Measurements from ENCODE around the gene TFB1M. TPM values are rescaled to one million over a fixed set of nuclear protein-coding genes. Genes with fewer than 3 reads are reported as not detected.
"Not testable (repeated sequence)": the region's sequence is repeated elsewhere in the genome, so short reads cannot be mapped to it uniquely, and the experiment has no call there.

TFB1M gene
- 10 to 100 TPM; 45.0 to 46.3 TPM for total RNA-seq

DNA sequence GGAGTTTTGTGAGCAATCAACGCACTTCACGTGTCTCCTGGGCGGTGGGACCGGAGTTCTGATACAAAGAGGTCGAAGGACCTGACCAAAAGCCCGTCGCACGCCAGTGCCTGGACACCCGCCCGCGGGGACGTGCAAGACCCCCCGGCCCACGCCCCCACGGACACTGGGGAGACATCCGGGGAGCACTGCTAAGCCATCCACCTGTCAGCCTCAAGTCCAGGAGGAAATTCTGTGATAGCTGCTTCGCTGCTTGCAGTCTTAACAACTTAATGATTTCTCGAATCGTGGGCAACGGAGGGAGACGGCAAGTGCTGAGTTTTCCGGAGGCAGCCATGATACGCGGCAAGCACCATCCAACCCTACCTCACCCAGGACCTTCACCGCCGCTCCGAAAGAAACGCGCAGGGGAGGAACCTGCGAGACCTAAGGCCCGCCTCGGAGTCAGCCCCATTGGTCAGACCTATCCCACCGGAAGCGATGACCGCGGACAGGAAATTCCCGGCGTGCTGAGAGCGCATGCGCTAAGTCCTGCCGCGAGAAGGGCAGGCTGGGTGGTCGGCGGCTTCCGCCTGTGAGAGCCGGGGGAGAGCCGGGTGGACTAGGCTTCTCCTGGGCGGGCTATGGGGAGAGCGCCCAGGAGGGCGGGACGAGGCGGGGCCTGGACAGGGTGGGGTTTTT lies at the start of gene TFB1M:
TFB1M (minus strand) TSS at position 393 of the 681 bp plus-strand sequence; CDS start at position 337, 56 bp downstream.
- POLR2A ChIA-PET, result no interaction called here

DNA sequence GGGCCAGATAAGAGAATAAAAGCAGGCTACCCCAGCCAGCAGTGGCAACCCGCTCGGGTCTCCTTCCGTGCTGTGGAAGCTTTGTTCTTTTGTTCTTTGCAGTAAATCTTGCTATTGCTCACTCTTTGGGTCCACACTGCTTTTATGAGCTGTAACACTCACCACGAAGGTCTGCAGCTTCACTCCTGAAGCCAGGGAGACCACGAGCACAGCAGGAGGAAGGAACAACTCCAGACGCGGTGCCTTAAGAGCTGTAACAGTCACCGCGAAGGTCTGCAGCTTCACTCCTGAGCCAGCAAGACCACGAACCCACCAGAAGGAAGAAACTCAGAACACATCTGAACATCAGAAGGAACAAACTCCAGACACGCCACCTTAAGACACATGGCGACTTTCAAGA lies 49.7 kb upstream of the TFB1M start:
- POLR2A ChIA-PET, CTCF ChIA-PET: not testable (repeated sequence)

More for the DNA sequence above, at the start of gene TFB1M:
- CTCF ChIA-PET, result interaction anchor here (1.0 kb wide), 1 partner anchor 218 kb away, joined by 3 read pairs; no protein-coding TSS in a partner anchor

DNA sequence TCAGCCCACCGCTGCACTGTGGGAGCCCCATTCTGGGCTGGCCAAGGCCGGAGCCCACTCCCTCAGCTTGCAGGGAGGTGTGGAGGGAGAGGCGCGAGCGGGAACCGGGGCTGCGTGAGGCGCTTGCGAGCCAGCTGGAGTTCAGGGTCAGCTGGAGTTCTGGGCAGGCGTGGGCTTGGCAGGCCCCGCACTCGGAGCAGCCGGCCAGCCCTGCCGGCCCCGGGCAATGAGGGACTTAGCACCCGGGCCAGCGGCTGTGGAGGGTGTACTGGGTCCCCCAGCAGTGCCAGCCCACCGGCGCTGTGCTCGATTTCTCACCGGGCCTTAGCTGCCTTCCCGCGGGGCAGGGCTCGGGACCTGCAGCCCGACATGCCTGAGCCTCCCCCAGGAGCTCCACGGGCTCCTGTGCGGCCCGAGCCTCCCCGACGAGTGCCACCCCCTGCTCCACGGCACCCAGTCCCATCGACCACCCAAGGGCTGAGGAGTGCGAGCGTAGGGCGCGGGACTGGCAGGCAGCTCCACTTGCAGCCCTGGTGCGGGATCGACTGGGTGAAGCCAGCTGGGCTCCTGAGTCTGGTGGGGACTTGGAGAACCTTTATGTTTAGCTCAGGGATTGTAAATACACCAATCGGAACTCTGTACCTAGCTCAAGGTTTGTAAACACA lies 48.8 kb upstream of the TFB1M start:
- CTCF ChIA-PET, result interaction anchor here (0.7 kb wide), 1 partner anchor 39 kb away, joined by 4 read pairs; no protein-coding TSS in a partner anchor
- POLR2A ChIA-PET, result not testable (repeated sequence)

DNA sequence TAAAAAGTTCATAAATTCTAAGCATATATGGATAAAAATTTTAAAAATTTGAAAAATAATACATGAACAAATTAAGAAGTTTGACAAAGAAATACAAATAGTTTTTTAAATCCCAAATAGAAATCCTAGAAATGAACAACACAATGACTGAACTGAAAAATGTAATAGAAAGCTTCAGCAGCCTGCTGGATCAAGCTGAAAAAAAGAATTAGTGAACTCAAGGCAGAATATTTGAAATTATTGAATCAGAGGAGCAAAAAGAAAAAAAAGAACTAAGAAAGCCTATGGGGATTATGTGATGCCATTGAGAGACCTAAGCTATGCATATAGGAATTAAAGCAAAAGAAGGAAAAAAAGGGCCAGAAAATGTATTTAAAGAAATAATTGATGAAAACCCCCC lies 39.9 kb upstream of the TFB1M start:
- CTCF ChIA-PET, result no interaction called here
- POLR2A ChIA-PET, result no interaction called here

DNA sequence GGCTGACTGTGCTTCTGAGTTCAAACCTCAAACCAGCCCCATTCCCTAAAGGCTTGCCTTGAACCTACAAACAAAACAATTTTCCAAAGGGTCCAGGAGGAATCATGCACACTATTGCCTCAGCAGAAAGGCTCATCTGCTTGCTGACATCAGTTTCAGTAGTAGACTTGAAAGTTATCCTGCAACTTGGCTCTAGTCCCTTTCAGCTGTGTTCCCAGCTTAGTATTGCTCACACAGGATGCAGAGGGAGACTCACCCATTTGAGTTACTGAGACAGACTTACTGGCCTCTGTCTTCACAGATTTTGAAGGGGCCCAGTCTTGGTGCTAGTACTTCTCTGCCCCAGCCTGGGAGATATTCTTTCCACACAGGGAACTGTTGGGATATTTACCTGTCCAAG lies 38.5 kb upstream of the TFB1M start:
- CTCF ChIA-PET, result no interaction called here
- POLR2A ChIA-PET, result no interaction called here

DNA sequence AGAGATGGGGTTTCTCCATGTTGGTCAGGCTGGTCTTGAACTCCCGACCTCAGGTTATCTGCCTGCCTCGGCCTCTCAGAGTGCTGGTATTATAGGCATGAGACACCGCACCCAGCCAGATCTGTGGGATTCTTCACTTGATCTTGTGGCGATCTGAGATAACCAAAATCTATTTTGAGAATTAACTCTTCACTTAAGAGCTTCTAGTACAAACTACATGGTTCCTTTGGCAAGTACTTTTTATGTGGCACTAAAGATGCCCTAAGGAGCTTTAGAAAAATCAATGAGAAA lies 37.8 kb upstream of the TFB1M start:
- CTCF ChIA-PET, result no interaction called here
- POLR2A ChIA-PET, result no interaction called here

DNA sequence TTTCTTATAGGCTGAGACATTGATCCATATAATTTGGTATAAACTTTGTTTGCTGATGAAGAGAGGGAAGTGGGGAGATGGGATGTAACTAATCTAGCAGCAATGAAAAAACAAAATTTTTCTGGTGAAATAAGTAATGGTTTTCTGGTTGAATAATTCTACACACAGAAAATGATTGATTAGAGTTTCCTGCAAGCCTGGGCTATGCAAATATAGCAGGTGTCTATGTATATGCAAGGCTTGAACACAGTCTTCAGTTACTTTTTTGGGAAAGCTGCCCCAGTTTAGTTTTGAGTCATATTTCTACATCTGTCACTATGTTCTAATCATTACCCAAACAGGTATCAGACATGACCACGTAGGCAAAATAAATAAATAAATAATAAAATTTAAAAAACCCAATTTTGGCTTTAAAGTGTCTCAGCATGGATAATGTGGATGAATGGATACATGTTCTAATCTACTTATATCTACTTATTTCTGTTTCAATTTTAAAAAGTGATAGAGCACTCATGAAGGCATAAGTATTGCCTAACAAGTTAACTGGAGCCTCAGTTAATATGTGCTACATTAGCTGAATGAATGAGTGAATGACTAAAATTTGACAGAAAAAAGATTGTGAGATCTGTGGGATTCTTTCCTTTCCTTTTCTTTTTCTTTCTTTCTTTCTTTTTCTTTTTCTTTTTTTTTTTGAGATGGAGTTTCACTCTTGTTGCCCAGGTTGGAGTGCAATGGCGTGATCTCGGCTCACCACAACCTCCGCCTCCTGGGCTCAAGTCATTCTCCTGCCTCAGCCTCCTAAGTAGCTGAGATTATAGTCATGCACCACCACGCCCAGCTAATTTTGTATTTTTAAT lies 37.2 kb upstream of the TFB1M start:
- ChIA-PET POLR2A (no interaction called here), CTCF (no interaction called here)

DNA sequence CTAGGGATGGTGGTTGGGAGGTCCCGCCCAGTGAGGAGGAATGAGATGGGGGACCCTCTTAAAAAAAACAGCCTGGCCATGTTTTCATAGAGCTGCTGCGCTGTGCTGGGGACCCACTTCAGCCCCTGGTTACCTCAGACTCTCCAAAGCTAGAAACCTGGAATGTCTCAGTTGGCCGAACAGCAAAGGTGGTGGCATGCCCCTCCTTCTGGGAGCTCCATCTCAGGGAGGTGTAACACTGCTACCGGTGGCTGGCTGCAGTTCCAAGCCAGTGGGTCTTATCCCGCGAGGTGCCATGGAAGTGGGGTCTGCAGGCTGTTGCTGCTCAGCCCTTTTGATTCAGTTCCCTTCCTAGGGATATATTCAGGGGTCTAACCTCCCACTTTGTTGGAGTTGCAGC lies 35.7 kb upstream of the TFB1M start:
- POLR2A ChIA-PET, result no interaction called here
- CTCF ChIA-PET, result no interaction called here

DNA sequence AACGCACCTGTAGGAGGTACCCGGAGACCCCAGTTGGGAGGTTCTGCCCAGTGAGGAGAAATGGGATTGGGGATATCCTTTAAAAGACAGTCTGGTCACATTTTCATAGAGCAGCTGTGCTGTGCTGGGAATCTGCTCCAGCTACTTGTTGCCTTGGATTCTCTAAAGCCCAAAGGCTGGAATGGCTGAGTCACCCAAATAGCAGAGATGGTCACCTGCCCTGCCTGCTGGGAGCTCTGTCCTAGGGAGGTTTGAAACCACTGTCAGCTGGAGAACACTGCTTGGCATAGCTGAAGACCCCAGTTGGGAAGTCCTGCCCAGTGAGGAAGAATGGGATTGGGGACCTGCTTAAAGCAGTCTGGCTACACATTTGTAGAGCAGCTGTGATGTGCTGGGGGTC lies 34.8 kb upstream of the TFB1M start:
- ChIA-PET POLR2A (no interaction called here), CTCF (no interaction called here)

DNA sequence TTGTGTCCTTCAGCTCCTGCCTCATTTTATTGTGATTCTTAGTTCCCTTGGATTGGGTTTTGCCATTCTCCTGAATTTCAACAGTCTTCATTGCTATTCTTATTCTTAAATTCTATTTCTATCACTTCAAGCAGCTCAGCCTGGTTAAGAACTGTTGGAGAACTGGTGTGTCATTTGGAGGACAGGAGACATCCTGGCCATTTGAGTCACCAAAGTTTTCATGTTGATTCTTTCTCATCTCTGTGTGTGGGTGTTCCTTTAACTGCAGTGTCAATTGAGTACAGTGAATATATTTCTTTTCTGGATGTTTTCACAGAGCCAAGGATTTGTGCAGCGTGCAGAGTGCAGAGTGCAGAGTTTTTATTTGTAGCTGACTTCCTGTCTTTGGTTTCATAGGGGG lies 33.5 kb upstream of the TFB1M start:
- POLR2A ChIA-PET, result no interaction called here
- CTCF ChIA-PET, result no interaction called here

DNA sequence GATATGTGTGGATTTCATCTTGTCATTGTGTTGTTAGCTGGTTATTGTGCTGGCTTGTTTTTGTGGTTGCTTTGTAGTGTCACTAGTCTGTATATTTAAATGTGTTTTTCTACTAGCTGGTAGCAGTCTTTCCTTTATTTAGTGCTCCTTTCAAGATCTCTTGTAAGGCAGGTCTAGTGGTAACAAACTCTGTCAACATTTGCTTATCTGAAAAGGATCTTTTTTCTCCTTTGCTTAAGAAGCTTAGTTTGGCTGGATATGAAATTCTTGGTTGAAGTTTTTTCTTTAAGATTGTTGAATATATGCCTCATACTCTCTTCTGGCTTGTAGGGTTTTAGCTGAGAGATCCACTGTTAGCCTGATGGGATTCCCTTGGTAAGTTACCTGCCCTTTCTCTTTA lies 32.7 kb upstream of the TFB1M start:
- POLR2A ChIA-PET, result no interaction called here
- CTCF ChIA-PET, result no interaction called here

DNA sequence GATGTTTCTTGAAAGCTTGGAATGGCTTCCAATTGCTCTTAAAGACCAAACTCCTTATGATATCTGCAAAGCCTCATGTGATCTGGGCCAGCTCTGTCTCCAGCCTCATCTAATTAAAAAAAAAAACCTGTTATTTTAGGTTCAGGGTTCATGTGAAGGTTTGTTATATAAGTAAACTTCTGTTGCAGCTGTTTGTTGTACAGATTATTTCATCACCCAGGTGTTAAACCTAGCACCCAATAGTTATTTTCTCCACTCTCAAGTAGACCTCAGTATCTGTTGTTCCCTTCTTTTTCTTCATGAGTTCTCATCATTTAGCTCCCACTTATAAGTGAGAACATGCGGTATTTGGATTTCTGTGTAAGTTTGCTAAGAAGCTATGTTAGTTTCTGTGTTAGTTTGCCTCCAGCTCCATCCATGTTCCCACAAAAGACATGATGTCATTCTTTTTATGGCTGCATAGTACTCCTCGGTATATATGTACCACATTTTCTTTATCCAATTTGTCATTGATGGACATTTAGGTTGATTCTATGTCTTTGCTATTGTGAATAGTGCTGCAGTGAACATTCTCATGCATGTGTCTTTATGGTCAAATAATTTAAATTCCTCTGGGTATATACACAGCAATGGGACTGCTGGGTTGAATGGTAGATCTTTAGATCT lies 30.2 kb upstream of the TFB1M start:
- POLR2A ChIA-PET, result no interaction called here
- CTCF ChIA-PET, result no interaction called here

DNA sequence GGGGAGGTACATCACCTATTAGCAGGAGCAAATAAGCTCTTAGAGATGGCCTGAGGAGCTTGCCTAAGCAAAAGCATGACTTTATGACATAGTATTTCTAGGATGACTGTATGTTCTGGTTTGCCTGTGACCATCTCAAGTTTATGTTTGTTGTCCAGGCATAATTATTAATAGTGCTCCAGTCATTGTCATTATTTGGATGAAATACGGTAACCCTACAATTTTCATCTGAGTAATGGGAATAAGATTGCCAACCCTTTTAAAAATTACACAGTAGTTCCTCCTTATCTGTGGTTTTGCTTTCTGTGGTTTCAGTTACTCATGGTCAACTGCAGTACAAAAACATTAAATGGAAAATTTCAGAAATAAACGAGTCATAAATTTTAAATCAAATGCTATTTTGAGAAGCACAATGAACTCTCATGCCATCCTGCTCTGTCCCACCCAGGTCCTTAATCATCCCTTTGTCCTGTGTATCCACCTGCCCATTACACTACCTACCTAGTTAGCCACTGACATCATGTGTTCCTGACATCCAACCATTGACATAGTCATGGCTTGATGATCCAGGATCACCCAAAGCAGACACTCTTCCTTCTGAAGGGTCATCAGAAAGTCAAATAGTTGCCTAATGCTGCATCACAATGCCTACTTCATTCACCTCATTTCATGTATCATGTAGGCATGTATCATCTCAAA lies 27.0 kb upstream of the TFB1M start:
- ChIA-PET POLR2A (no interaction called here), CTCF (no interaction called here)

DNA sequence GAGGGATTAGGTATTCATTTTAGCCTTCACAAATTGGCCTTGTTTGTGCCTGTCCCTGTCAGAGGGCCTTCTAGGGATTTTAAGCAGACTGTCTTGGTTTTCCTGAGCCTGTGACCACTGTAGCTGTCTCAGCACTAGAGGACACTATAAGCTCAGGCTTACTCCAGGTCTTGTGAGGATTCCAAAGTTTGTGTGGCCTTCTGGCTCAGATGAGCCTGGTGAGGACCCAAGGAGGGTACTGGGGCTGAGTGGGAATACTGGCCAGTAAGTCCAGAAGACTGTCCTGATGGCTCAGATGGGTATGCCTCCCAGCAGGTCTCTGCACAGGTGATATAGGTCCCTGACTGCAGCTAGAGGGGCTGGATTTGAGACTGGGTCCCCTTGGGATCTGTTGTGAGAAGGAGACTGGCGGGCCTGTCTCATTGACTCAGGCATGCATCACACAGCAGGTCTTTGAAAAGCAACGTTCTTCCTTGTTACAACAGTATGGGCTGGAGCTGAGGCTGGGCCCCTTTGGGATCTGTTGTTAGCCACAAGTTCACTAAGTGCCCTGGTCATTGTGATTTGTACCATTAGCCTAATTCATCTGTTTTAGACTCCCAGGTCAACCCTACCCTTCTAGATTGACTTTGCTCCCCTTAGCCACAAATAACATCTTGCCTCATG lies 26.3 kb upstream of the TFB1M start:
- CTCF ChIA-PET, result no interaction called here
- POLR2A ChIA-PET, result no interaction called here

DNA sequence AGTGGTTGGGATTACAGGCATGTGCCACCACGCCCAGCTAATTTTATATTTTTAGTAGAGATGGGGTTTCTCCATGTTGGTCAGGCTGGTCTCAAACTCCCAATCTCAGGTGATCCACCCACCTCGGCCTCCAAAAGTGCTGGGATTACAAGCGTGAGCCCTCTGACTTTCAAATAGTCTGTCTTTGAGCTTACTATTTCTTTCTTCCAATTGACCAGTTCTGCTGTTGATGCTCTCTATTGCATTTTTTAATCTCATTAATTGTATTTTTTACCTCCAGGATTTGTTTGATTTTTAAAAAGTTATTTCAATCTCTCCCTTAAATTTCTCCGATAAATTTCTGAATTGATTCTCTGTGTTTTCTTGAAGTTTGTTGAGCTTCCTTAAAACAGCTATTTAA lies 25.6 kb upstream of the TFB1M start:
- POLR2A ChIA-PET, CTCF ChIA-PET: not testable (repeated sequence)

DNA sequence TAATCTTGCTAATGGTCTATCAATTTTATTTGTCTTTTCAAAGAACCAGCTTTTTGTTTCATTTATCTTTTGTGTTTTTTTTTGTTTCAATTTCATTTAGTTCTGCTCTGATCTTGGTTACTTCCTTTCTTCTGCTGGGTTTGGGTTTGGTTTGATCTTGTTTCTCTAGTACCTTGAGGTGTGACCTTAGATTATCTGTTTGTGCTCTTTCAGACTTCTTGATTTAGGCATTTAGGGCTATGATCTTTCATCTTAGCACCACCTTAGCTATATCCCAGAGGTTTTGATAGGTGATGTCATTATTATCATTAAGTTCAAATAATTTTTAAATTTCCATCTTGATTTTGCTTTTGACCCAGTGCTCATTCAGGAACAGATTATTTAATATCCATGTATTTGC lies 24.0 kb upstream of the TFB1M start:
- CTCF ChIA-PET, POLR2A ChIA-PET: not testable (repeated sequence)

DNA sequence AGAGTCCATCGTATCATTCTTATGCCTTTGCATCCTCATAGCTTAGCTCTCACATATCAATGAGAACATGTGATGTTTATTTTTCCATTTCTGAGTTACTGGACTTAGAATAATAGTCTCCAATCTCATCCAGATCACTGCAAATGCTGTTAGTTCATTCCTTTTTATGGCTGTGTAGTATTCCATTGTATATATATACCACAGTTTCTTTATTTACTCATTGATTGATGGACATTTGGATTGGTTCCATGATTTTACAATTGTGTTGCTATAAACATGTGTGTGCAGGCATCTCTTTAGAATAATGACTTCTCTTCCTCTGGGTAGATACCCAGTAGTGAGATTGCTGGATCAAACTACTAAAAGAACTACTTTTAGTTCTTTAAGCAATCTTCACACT lies 21.0 kb upstream of the TFB1M start:
- ChIA-PET POLR2A (no interaction called here), CTCF (no interaction called here)

DNA sequence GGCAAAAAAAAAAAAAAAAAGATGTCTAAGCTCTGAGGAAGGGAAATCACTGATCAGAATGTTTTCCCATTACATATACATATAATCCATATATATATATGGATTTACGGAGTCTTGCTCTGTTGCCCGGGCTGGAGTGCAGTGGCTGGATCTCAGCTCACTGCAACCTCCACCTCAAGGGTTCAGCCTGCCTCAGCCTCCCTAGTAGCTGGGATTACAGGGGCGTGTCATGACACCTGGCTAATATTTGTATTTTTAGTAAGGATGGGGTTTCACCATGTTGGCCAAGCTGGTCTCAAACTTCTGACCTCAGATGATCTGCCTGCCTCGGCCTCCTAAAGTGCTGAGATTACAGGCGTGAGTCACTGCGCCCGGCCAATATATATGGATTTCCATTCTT lies 19.8 kb upstream of the TFB1M start:
- CTCF ChIA-PET, POLR2A ChIA-PET: not testable (repeated sequence)

DNA sequence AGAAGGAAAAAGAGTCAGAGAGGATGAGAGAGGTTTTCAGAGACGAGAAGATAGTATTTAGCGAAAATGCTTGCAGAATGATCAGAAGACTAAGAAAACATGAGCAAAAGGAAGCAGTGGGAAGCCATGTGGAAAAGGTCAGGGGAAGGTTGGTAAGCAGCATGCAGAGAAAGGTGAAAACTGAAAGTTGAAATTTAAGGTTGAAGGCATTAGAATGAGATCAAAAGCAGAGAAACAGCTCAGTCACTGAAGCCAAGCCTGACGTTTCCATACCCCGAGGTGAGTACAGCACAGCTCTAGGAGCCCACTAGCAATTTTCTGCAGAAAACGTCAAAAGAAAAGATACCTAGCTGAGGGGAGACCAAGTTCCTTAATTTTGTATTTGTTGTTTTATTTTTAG lies 19.1 kb upstream of the TFB1M start:
- CTCF ChIA-PET, result no interaction called here

DNA sequence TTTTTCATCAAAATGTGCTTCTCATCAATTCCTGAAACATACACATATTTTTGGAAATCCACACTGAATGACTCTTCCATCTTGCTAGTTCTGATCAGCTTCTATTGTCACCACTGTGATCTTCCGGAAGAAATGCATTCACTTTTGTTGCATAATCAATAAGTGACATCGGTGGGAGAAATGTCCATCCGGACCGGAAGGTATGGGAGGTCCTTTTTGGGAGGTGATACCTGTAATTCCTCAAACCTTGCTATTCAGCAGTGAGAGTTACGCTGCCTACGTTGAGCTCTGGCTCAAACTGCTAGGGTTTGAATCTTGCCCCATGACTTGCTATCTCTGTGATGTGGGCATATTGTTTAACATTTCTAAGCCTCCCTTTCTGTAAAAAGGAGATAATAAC lies 16.6 kb upstream of the TFB1M start:
- CTCF ChIA-PET, result no interaction called here
- POLR2A ChIA-PET, result no interaction called here

More for the DNA sequence above, 19.1 kb upstream of the TFB1M start:
- POLR2A ChIA-PET, result no interaction called here
